MM.1S (cell line): Measurements from ENCODE around the gene CERS6.

Experiments used
- DNase-seq: peaks from one replicate; pipeline ENCODE4 v3.0.0-alpha.2; 2015
- H2AFZ ChIP-seq: fragments of 300-600 bp; sonication (generic); 2 replicates; pipeline ENCODE4 v1.6.0; 2016; ENCODE audit warnings: antibody characterized with exemption, low read length
- H3F3A ChIP-seq: fragments of 300-600 bp; sonication (generic); 2 replicates; pipeline ENCODE4 v1.6.1; 2016; ENCODE audit warnings: mild to moderate bottlenecking, antibody characterized with exemption, low read length, moderate library complexity, mixed read lengths; ENCODE audit not compliant: insufficient read depth
- H3K27ac ChIP-seq: fragments of 300-600 bp; sonication (generic); 2 replicates; pipeline ENCODE4 v1.5.1; 2016; ENCODE audit warnings: mild to moderate bottlenecking, low read length
- H3K27me3 ChIP-seq: fragments of 300-600 bp; sonication (generic); replicated peaks from 2 replicates; pipeline ENCODE4 v1.6.0; 2016; ENCODE audit warnings: low read length; ENCODE audit not compliant: insufficient read depth
- H3K36me3 ChIP-seq: fragments of 300-600 bp; sonication (generic); replicated peaks from 2 replicates; pipeline ENCODE4 v1.6.1; 2016; ENCODE audit warnings: mild to moderate bottlenecking, low read length, mixed read lengths; ENCODE audit not compliant: insufficient read depth
- H3K4me1 ChIP-seq: fragments of 300-600 bp; sonication (generic); 2 replicates; pipeline ENCODE4 v1.6.1; 2016; ENCODE audit warnings: low read length, mixed read lengths
- H3K4me2 ChIP-seq: fragments of 300-600 bp; sonication (generic); 2 replicates; pipeline ENCODE4 v1.6.0; 2016; ENCODE audit warnings: low read depth, low read length
- H3K4me3 ChIP-seq: fragments of 300-600 bp; sonication (generic); 2 replicates; pipeline ENCODE4 v1.5.1; 2016; ENCODE audit warnings: low read length, mixed read lengths
- H3K79me2 ChIP-seq: fragments of 300-600 bp; sonication (generic); 2 replicates; pipeline ENCODE4 v1.6.1; 2016; ENCODE audit warnings: mixed run types, low read length, mixed read lengths
- H3K9ac ChIP-seq: fragments of 300-600 bp; sonication (generic); 2 replicates; pipeline ENCODE4 v1.6.1; 2016; ENCODE audit warnings: low read length, mixed read lengths
- H3K9me2 ChIP-seq: fragments of 300-600 bp; sonication (generic); replicated peaks from 2 replicates; pipeline ENCODE4 v1.6.1; 2016; ENCODE audit warnings: mild to moderate bottlenecking, low read length, mixed read lengths; ENCODE audit not compliant: insufficient read depth
- H3K9me3 ChIP-seq: fragments of 300-600 bp; sonication (generic); replicated peaks from 2 replicates; pipeline ENCODE4 v1.6.1; 2016; ENCODE audit warnings: mild to moderate bottlenecking, low read length, mixed read lengths; ENCODE audit not compliant: insufficient read depth
- H4K20me1 ChIP-seq: fragments of 300-600 bp; sonication (generic); 2 replicates; pipeline ENCODE4 v1.6.1; 2016; ENCODE audit warnings: mild to moderate bottlenecking, low read length, moderate library complexity, mixed read lengths; ENCODE audit not compliant: insufficient read depth
- CTCF ChIP-seq: fragments of 300-600 bp; sonication (generic); IDR thresholded peaks from 2 replicates; pipeline ENCODE4 v1.5.1; 2016; ENCODE audit warnings: antibody characterized with exemption, low read length, mixed read lengths
- EZH2 ChIP-seq: fragments of 300-600 bp; sonication (generic); optimal IDR thresholded peaks from 2 replicates; pipeline ENCODE3; 2017; ENCODE audit warnings: low read depth, mild to moderate bottlenecking, antibody characterized with exemption, low read length, mixed read lengths
- EZH2phosphoT487 ChIP-seq: fragments of 300-600 bp; sonication (generic); IDR thresholded peaks from 2 replicates; pipeline ENCODE4 v1.6.1; 2018; ENCODE audit warnings: antibody characterized with exemption, low read length

The CERS6 gene

GRCh38 chr2:168770796-168771195 lies 314.7 kb downstream of the CERS6 start:
- no peaks in the 10 kb centered on the region for H3K36me3 ChIP-seq
- no peaks in the 10 kb centered on the region for H3K9me2 ChIP-seq
- no peaks in the 10 kb centered on the region for H3K9me3 ChIP-seq
- H3K27me3 ChIP-seq: no peaks in the 10 kb centered on the region
- no peak overlapping the region for H3K4me2 ChIP-seq
- no peak for DNase-seq
- no peak overlapping the region for H3K4me3 ChIP-seq
- H2AFZ ChIP-seq: no peak overlapping the region
- H4K20me1 ChIP-seq: no peaks in the 10 kb centered on the region
- H3F3A ChIP-seq: no peaks in the 10 kb centered on the region
- no peak overlapping the region for H3K27ac ChIP-seq
- TF ChIP-seq EZH2phosphoT487: no peak
- no peak for TF ChIP-seq EZH2
- TF ChIP-seq CTCF: no peak
- no peaks in the 10 kb centered on the region for H3K4me1 ChIP-seq
- no peak overlapping the region for H3K9ac ChIP-seq
- no peaks in the 10 kb centered on the region for H3K79me2 ChIP-seq

GRCh38 chr2:168772704-168773103 lies 316.6 kb downstream of the CERS6 start:
- H3K36me3 ChIP-seq: no peaks in the 10 kb centered on the region
- H3F3A ChIP-seq: no peaks in the 10 kb centered on the region
- no peak for TF ChIP-seq EZH2
- TF ChIP-seq EZH2phosphoT487: no peak
- no peak for TF ChIP-seq CTCF
- H3K4me1 ChIP-seq: no peaks in the 10 kb centered on the region
- H3K79me2 ChIP-seq: no peaks in the 10 kb centered on the region
- no peaks in the 10 kb centered on the region for H3K9me3 ChIP-seq
- no peak overlapping the region for H3K4me2 ChIP-seq
- no peak overlapping the region for H3K4me3 ChIP-seq
- no peaks in the 10 kb centered on the region for H3K9me2 ChIP-seq
- H3K27ac ChIP-seq: no peak overlapping the region
- no peaks in the 10 kb centered on the region for H3K27me3 ChIP-seq
- no peaks in the 10 kb centered on the region for H4K20me1 ChIP-seq
- no peak overlapping the region for H2AFZ ChIP-seq
- no peak overlapping the region for H3K9ac ChIP-seq
- no peak for DNase-seq

- no peak overlapping the region for H3K9ac ChIP-seq
- no peak overlapping the region for H3K27ac ChIP-seq
- no peaks in the 10 kb centered on the region for H4K20me1 ChIP-seq
- H3K9me2 ChIP-seq: no peaks in the 10 kb centered on the region
- H3K79me2 ChIP-seq: no peaks in the 10 kb centered on the region
- no peak overlapping the region for H3K4me3 ChIP-seq
- no peak for DNase-seq
- no peak overlapping the region for H2AFZ ChIP-seq
- no peaks in the 10 kb centered on the region for H3K36me3 ChIP-seq
- TF ChIP-seq CTCF (no peak), EZH2phosphoT487 (no peak), EZH2 (no peak)
- H3K4me2 ChIP-seq: no peak overlapping the region
- no peaks in the 10 kb centered on the region for H3K9me3 ChIP-seq
- no peaks in the 10 kb centered on the region for H3F3A ChIP-seq
- no peaks in the 10 kb centered on the region for H3K4me1 ChIP-seq
- no peaks in the 10 kb centered on the region for H3K27me3 ChIP-seq
These were observed 317.1 kb downstream of the CERS6 start for GRCh38 chr2:168773128-168773527.
